ENCODE measurements around the gene ARPC2. TPM values are rescaled to one million over a fixed set of nuclear protein-coding genes. Genes with fewer than 3 reads are reported as not detected.

Gene ARPC2
- total RNA-seq, 1 donor from 2014 or later, result 265 TPM

DNA sequence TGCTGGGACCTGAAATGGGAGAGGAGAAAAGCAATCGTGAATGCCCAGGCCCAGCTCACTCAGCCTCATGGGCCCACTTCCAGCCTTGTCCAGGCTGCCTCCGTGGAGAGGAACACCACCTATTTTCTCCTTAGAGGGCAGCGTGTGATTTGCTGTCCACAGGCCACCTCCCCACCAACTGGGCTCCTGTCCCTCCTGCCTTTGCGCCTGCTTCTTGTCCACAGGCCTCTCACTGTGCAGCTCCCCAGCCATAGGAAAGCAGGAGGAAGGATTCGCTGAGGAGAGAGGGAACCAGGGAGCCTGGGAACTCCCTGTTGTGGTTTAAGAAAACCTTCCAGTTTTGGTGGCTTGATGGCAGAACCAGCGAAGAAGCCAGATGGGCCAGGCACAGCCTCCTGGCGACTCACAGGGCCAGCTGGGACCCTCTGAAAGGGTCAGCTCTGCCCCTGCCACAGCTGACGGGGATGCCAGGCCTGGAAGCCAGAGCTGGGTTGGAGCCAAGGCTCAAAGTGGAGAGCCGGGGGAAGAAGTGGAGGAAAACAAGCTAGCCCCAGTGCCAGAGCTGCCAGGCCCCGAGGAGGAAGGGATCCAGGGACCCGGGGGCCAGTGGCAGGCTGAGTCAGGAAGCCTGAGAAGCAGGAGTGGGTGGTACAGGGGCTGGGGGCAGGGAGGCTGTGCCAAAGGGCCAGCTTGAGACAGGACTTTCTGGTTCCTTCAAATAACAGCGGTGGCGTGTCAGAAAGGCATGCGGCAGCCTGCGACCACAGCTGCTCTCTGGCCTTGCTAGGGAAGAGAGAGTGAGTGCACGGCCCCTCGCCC, 65.4 kb downstream of the ARPC2 start:
- H3K27me3 Mint-ChIP-seq (ENCODE audit: unreplicated experiment), result no peaks in the 10 kb centered on the region
- peaks cover 38% of the 10 kb centered on the region for H3K4me1 Mint-ChIP-seq (ENCODE audit: unreplicated experiment)
- TF ChIP-seq, protein P1, sequence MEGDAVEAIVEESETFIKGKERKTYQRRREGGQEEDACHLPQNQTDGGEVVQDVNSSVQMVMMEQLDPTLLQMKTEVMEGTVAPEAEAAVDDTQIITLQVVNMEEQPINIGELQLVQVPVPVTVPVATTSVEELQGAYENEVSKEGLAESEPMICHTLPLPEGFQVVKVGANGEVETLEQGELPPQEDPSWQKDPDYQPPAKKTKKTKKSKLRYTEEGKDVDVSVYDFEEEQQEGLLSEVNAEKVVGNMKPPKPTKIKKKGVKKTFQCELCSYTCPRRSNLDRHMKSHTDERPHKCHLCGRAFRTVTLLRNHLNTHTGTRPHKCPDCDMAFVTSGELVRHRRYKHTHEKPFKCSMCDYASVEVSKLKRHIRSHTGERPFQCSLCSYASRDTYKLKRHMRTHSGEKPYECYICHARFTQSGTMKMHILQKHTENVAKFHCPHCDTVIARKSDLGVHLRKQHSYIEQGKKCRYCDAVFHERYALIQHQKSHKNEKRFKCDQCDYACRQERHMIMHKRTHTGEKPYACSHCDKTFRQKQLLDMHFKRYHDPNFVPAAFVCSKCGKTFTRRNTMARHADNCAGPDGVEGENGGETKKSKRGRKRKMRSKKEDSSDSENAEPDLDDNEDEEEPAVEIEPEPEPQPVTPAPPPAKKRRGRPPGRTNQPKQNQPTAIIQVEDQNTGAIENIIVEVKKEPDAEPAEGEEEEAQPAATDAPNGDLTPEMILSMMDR (IDR thresholded peaks at IDR 0.05), result no peak
- peak overlapping the region; percentile 52 for H3K27ac Mint-ChIP-seq (ENCODE audit: unreplicated experiment)
- H3K36me3 Mint-ChIP-seq (ENCODE audit: unreplicated experiment), result peaks cover 19% of the 10 kb centered on the region
- no peaks in the 10 kb centered on the region for H3K9me3 Mint-ChIP-seq (ENCODE audit: unreplicated experiment)
- no peak overlapping the region for H3K4me3 Mint-ChIP-seq (ENCODE audit: unreplicated experiment)
- DNase-seq (ENCODE audit: extremely low spot score, unreplicated experiment), result no peak

DNA sequence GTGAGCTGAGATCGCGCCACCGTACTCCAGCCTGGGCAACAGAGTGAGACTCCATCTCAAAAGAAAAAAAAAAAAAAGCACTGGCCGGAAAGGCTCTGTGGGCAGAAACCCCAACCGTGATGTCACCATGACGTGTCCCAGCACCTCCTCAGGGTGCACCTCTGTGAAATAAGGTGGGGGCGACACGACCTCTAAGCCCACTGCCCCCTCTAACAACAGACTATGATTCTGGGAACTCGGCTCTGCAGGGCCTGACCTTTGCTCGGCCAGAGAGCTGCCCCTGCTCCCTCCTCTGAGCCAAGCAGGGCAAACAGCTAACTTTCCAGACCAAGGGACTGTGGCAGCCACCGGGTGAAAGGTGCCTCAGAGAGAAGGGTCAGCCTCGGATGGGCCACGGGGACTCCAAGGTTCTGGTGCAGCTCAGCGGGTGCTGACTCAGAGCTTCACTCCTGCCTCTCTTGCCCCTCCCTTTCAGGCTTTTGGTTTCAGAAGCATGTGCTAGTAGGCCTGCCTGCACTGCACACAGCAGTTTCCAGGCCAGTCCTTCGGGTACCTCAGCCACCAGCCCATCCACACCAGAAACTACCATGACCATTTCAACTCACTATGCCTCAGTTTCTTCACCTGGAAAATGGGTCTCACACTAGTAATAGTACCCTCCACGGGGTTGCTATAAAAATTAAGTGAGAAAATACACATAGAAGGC, 67.3 kb downstream of the ARPC2 start:
- TF ChIP-seq, protein P1 (IDR thresholded peaks at IDR 0.05), result no peak
- DNase-seq (ENCODE audit: extremely low spot score, unreplicated experiment), result no peak
- Mint-ChIP-seq H3K4me1 (ENCODE audit: unreplicated experiment) (peaks cover 46% of the 10 kb centered on the region), H3K9me3 (ENCODE audit: unreplicated experiment) (no peaks in the 10 kb centered on the region), H3K27me3 (ENCODE audit: unreplicated experiment) (no peaks in the 10 kb centered on the region), H3K4me3 (ENCODE audit: unreplicated experiment) (no peak overlapping the region), H3K27ac (ENCODE audit: unreplicated experiment) (peak overlapping the region; percentile 97), H3K36me3 (ENCODE audit: unreplicated experiment) (peaks cover 15% of the 10 kb centered on the region)

DNA sequence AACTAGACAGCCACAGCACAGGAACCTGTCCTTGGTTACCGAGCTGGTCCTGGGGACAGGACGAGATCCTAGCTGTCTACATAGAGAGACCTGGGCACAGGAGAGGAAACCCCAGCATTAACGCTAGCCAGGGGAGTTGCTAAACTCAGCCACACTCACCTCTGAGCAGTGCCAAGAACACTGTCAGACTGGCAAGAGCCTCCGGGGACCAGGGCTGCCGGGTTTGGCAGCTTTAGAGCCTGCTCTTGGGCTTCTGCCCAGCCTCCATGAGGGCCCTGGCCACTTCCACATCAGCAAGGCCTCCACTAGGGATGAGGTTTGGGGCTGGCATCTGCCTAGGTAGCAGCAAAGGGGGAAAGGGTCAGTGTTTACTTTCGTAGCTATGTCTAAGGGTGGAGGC, 68.6 kb downstream of the ARPC2 start:
- TF ChIP-seq, protein P1 (IDR thresholded peaks at IDR 0.05), result no peak
- Mint-ChIP-seq H3K27ac (ENCODE audit: unreplicated experiment) (peak overlapping the region; percentile 97), H3K4me1 (ENCODE audit: unreplicated experiment) (peaks cover 57% of the 10 kb centered on the region), H3K27me3 (ENCODE audit: unreplicated experiment) (no peaks in the 10 kb centered on the region), H3K36me3 (ENCODE audit: unreplicated experiment) (peaks cover 4% of the 10 kb centered on the region), H3K4me3 (ENCODE audit: unreplicated experiment) (peak overlapping the region; percentile 76), H3K9me3 (ENCODE audit: unreplicated experiment) (no peaks in the 10 kb centered on the region)
- DNase-seq (ENCODE audit: extremely low spot score, unreplicated experiment), result no peak

DNA sequence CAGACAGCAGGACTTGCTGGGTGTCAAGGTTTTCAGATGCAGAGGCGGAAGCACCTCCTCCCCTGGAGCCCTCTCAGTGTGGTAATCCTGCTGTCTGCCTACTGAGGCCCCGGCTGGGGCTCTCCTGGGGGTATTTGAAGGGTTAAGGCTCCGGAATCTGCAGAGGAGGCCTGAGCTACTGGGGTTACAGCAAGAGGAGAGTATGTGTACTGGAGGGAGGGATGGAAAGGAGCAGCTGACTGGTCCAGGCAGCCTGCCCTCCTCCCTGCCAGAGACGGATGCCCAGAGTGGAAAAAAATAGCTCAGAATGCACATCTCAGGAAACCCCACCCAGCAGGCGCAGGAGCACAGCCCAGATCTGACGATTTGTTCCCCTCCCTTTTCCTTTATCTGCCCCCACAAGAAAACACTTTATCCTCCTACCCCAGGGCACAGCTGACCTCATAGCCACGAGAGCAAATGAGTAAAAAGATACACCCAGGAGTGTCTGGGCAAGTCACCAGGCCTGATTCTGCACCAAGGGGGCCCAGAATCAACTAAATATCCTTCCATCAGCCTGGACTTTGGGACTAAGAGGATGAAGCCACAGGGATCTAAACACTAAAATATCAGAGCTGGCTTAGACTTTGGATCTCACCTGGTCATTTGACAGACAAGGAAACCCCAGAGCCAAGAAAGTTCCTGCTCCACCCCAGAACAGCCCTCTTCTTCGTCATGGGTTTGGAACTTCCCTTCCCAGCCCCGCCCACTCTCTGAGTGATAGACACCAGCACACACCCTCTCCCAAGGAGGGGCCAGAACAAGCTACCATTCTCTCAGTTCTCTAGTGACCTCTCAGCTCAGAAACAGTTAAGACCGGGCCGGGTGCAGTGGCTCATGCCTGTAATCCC, 69.8 kb downstream of the ARPC2 start:
- Mint-ChIP-seq H3K9me3 (ENCODE audit: unreplicated experiment) (no peaks in the 10 kb centered on the region), H3K4me1 (ENCODE audit: unreplicated experiment) (peaks cover 66% of the 10 kb centered on the region), H3K36me3 (ENCODE audit: unreplicated experiment) (no peaks in the 10 kb centered on the region), H3K27me3 (ENCODE audit: unreplicated experiment) (no peaks in the 10 kb centered on the region), H3K4me3 (ENCODE audit: unreplicated experiment) (peak overlapping the region; percentile 76), H3K27ac (ENCODE audit: unreplicated experiment) (peak overlapping the region; percentile 97)
- TF ChIP-seq, protein P1 (IDR thresholded peaks at IDR 0.05), result no peak
- DNase-seq (ENCODE audit: extremely low spot score, unreplicated experiment), result peak; percentile 92
